Transverse colon (tissue), 3 donors: Measurements from ENCODE around the gene PCNX1.

ENCODE experiments used
- POLR2A ChIP-seq: fragments of 450-650 bp; IDR thresholded peaks from one replicate; pipeline ENCODE4 v1.6.1; 2016; ENCODE audit warnings: antibody characterized with exemption, mild to moderate bottlenecking, moderate library complexity
- TF ChIP-seq, protein P1 (sequence below), 5 experiments: fragments of 200-600 bp in 3 of 5; fragments of 450-650 bp in 2 of 5; sonication (generic) in 3 of 5; IDR thresholded peaks; 1 replicate in 2 of 5; 2 replicates in 3 of 5; pipeline ENCODE4 v1.5.1; 2016 to 2017; ENCODE audit warnings: antibody characterized with exemption in 5 of 5, inconsistent platforms in 3 of 5, mild to moderate bottlenecking in 2 of 5, moderate library complexity in 1 of 5

DNA sequence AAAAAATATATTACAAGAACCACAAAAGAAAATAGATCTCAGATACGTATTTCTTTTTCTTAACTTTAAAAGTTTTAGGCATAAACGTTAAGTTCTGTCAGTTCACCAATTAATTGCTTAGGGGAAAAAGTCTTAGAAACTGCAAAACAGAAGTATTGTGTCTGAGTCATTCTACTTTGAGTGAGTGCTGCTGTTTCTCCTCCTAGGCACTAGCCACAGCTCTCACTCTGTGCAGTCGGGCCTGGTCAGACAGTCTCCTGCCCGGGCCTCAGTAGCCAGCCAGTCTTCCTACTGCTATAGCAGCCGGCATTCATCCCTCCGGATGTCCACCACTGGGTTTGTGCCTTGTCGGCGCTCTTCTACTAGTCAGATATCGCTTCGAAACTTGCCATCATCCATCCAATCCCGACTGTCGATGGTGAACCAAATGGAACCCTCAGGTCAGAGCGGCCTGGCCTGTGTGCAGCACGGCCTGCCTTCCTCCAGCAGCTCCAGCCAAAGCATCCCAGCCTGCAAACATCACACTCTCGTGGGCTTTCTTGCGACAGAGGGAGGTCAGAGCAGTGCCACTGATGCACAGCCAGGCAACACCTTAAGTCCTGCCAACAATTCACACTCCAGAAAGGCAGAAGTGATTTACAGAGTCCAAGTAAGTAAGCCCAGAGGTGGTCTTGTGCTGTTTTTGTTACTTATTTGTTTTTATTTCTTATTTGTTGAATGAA lies 201.3 kb downstream of the PCNX1 start:
- TF ChIP-seq, protein P1, sequence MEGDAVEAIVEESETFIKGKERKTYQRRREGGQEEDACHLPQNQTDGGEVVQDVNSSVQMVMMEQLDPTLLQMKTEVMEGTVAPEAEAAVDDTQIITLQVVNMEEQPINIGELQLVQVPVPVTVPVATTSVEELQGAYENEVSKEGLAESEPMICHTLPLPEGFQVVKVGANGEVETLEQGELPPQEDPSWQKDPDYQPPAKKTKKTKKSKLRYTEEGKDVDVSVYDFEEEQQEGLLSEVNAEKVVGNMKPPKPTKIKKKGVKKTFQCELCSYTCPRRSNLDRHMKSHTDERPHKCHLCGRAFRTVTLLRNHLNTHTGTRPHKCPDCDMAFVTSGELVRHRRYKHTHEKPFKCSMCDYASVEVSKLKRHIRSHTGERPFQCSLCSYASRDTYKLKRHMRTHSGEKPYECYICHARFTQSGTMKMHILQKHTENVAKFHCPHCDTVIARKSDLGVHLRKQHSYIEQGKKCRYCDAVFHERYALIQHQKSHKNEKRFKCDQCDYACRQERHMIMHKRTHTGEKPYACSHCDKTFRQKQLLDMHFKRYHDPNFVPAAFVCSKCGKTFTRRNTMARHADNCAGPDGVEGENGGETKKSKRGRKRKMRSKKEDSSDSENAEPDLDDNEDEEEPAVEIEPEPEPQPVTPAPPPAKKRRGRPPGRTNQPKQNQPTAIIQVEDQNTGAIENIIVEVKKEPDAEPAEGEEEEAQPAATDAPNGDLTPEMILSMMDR (IDR thresholded peaks at IDR 0.05): no peak
- TF ChIP-seq POLR2A: no peak
